ENCODE data around the gene PLCH2.
A peak's percentile ranks its signal among the peaks of the same experiment; 100 is the strongest.

Gene PLCH2

DNA sequence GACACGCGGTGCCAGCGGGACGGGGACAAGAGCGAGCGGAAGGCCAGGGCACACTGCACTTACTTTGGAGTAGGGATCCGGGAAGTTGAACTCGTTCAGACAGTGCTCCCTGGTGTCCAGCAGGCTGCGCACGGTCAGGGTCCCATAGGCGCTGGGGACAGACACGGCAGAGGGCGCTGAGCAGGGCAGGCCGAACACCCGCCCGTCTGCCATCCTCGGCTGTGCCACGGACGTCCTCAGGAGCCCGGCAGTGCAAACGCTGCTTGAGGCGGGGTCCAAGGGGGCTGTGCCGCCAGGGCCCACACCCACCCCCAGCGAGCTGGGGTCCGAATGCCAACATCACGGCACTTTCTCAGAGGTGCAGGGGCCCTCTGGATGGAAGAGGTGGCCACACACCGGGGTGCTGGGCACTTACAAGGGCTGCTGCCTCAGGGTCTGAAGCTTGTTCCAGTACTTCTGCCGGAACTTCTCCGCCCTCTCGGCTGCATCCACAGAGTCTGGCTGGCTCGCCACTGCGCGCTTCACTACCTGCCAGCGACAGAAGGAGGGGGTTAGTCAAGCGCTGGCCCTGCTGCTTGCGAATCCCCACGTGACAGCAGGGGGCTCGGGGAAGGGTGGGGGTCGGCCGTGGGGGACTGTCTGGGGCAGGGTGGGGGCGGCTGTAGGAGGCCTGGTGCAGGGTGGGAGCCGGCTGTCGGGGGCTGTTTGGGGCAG lies 38.0 kb downstream of the PLCH2 start:
- no peak for DNase-seq (ENCODE audit: low spot score)

GRCh38 chr1:2514863-2515762 lies 39.0 kb downstream of the PLCH2 start:
- DNase-seq (ENCODE audit: low spot score): no peak

GRCh38 chr1:2515763-2516080 lies 39.6 kb downstream of the PLCH2 start:
- no peak for DNase-seq (ENCODE audit: low spot score)

DNA sequence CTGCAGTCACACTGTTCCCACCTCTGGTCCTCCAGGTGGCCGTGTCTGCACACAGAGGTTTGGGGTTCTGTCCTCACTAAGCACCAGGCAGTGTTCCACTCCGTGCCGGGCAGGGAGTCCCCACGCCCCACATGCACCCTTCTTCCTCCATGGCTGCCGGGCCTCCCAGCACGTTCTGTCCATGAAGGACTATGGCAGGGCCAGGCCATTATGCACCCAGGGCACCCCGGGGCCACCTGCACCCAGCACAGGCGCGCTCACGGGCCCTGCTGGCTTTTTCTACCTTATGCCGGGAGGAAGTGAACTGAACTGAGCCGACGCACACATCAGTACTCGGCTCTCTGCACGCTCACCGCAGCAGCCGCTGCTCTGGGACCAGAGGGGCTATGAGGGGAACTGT lies 40.0 kb downstream of the PLCH2 start:
- DNase-seq (ENCODE audit: low spot score): no peak

DNA sequence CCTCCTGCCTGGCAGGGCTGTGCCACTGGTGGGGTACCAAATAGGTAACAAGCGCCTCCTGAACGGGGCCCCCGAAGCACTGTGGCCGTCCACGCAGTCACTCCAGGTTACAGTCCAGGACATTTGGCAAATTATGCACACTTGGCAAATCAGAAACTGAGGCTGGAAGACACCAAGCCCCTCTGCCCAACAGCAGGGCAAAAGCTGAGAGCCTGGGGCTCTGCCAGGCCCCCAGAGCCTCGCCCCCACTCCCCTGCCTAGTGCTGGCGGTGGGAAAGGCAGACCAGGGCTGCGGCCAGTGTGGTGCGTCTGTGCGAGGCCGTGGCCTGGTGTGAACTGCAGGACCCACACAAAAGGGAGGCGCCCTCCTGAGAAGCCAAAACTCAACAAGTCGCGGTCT lies 40.9 kb downstream of the PLCH2 start:
- no peak for DNase-seq (ENCODE audit: low spot score)

GRCh38 chr1:2517966-2518365 lies 41.9 kb downstream of the PLCH2 start:
- DNase-seq (ENCODE audit: low spot score): no peak

DNA sequence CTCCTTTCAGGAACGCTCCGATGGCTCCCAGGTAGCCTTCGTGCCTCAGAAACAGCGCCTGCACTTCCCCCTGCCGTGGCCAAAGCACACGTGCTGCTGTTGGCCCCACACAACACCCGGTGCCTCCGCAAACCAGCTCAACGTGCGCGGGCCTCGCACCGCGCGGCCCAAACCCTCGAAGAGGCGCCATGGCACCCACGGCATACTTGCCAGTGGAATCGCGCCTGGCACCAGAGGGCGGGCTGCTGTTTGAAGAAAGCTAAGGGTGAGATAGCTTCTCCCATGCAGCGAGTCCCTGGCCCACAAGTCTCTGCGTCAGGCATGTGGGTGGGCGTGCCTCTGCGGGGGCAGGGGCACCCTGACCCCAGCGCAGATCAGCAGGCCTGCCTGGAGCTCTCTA lies 42.4 kb downstream of the PLCH2 start:
- DNase-seq (ENCODE audit: low spot score): no peak

- DNase-seq (ENCODE audit: low spot score): no peak
Observed at GRCh38 chr1:2519029-2519685, 43.1 kb downstream of the PLCH2 start.

DNA sequence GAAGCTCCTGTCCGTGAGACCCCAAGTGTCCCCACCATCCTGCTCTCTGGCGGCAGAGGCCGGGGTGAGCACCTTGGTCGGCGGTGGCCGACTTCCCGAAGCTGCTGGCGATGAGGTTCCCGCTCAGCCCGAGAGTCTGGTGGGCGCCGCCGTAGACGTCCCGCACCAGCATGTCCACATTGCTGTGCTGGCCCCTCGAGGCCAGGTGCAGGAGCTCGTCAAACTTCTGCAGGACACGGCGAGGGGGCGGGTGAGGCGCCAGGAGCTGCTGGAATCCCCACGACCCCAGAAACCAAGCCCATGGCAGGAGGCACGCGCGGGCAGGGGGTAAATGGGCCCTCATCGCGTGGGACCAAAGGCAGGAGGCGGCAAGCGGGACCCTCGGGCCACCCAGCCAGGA lies 43.6 kb downstream of the PLCH2 start:
- DNase-seq (ENCODE audit: low spot score): no peak

DNA sequence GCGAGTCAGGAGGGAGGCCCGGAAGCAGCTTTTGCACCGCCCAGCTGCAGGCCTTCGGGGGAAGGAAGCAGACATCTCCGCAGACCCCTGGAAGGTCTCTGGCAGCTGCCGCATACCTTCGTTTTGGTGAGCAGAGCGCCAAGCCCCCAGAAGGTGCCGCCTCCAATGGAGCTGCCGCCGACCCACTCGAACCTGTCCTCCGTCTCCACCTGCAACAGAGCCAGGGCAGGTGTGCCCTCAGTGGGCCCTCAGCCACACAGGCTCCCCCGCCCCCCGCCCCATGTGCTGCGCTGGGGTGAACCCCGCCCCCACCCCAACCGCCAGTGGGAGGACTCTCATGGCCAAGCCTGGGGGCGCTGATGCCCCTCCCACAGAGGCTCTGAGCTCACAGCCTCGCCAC lies 44.1 kb downstream of the PLCH2 start:
- no peak for DNase-seq (ENCODE audit: low spot score)

GRCh38 chr1:2520806-2521205 lies 44.7 kb downstream of the PLCH2 start:
- no peak for DNase-seq (ENCODE audit: low spot score)

DNA sequence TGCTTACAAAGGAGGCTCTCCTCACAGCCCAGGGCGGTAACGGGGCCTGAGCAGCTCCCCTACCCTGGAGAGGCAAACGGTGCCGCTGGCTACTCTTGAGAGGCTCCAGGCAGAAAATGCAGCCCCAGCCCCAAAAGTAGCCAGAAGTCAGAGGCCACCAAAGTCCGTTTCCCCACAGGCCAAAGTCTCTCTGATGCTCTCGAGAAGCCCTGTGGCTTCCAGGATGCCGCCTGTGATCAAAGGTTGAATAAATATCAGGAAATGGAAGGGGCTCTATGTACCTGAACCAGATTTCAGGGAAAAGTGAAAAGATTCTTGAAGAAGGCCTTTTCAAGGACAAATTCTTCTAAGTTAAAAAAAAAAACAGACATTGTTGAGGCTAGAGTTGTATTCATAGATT lies 46.1 kb downstream of the PLCH2 start:
- no peak for DNase-seq (ENCODE audit: low spot score)

DNA sequence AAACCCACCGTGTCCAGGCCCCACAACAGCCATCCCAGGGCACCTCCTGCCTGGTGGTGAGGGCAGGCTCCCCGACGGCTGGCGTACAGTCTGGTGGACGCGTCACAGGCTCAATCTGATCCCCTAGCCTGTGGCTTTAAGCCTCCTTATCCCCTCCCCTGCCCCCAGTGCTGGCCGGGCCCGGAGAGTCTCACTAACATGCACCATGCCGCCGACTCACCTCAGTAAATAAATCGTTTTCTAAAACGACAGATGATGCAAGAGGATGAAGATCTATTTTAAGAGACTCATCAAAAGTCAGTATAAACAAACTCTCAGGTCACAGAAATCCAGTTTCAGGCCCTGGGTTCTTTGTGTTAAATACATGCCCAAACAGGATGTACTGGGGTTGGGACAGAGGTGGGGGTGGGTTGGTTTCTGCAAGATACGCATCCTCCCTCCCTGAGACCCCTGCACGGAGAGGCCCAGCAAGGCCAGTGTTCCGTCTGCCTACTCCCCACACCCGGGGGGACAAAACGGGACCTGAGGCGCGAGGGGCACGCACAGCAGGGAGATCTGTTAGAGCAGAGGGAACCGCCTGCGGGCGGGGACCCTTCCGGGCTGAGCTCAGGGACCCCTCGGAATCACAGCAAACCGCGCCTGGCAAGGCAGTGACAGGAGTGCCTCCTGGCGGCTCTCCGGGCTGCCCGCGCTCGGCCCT lies 47.3 kb downstream of the PLCH2 start:
- no peak for DNase-seq (ENCODE audit: low spot score)

- DNase-seq (ENCODE audit: low spot score): no peak
Observed at GRCh38 chr1:2523891-2524609, 48.0 kb downstream of the PLCH2 start.

DNA sequence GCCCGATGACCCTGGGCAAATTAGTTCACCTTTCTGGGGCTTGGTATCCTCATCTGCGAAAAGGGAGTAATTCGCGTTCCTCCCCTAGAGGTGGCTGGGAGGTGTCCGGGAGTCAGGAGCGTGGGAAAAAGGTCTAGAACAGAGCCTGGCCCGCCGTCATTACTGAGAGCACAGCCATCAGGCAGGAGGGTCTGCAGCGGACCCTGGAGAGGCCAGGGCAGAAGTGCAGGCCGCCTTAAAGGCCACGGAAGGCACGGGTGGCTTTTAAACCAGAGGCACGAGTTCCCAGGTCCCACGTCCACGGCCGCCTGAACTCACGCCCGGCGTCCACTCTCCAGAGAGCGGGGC lies 49.5 kb downstream of the PLCH2 start:
- DNase-seq (ENCODE audit: low spot score): no peak

GRCh38 chr1:2525920-2526823 lies 50.1 kb downstream of the PLCH2 start, which contains the start of gene PANK4:
PANK4 (minus strand) TSS chr1:2526596; CDS start chr1:2526587, 9 bp downstream.
- peak; percentile 95 for DNase-seq (ENCODE audit: low spot score)

DNA sequence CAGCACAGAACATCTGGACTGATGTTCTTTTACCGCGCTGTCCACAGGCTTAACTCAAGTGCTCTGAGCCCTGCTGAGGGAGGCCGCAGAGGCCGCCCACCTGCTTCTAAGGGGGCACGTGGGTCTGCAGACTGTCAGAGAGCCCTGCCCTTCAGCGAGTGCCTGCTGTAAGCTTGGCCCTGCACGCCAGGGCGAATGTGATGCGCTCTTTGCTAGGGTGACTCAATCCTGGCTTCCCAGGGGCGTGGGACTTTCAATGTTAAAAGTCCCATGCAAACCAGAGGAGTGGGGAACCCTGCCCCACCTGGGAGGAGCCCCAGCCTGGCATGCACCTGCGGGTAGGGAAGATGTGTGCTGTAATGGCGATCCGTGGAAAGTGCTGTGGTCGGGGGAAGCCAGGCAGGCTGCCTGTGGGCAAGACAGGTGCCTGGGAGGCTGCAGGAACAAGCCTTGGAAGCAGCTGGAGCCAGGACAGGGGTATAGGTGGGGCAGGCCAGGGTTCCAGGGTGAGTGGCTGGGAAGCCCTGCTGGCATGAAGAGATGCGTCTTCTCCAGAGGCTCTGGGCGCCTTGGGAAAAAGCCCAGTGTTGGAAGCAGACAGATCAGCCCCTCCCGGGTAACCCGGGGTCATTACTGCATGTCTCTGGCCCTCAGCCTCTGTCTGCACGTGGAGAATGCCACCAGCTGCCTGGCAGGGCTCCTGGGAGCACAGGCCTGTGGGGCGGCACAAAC lies 50.9 kb downstream of the PLCH2 start:
- peak; percentile 83 for DNase-seq (ENCODE audit: low spot score)

- no peak for DNase-seq (ENCODE audit: low spot score)
Observed at GRCh38 chr1:2527556-2527860, 51.4 kb downstream of the PLCH2 start.

- no peak for DNase-seq (ENCODE audit: low spot score)
Observed at GRCh38 chr1:2528016-2528415, 51.9 kb downstream of the PLCH2 start.

- DNase-seq (ENCODE audit: low spot score): no peak
Observed at GRCh38 chr1:2528611-2528965, 52.5 kb downstream of the PLCH2 start.
